Dermis blood vessel endothelial cell (primary cell): ENCODE results near the gene CLEC2A. TPM values are rescaled to one million over a fixed set of nuclear protein-coding genes. Genes with fewer than 3 reads are reported as not detected.
A peak's percentile ranks its signal among the peaks of the same experiment; 100 is the strongest.

Source experiments
- DNase-seq: peaks from one replicate; pipeline ENCODE4 v3.0.0; 2010
- total RNA-seq: library from RNA; depleted of rRNA; stranded (reverse); fragments of >200 nt; gene quantifications from 2 replicates; pipeline ENCODE4 v1.2.3, GENCODE V29; 2014

CLEC2A gene
- total RNA-seq, 1 donor from 2014 or later = not detected

- no peak for DNase-seq
These were observed 925 bp downstream of the CLEC2A start for GRCh38 chr12:9931245-9931644.

- no peak for DNase-seq
These were observed 3.6 kb downstream of the CLEC2A start for GRCh38 chr12:9928607-9929006.

GRCh38 chr12:9926876-9927275, 5.3 kb downstream of the CLEC2A start:
- no peak for DNase-seq

GRCh38 chr12:9925705-9926393, 6.3 kb downstream of the CLEC2A start:
- DNase-seq = peak; percentile 74

- DNase-seq = no peak
These were observed 9.7 kb downstream of the CLEC2A start for GRCh38 chr12:9922429-9922828.

GRCh38 chr12:9920451-9920850, 11.7 kb downstream of the CLEC2A start:
- DNase-seq = no peak

GRCh38 chr12:9919443-9919842, 12.7 kb downstream of the CLEC2A start:
- DNase-seq = no peak

GRCh38 chr12:9911708-9912107, 20.5 kb downstream of the CLEC2A start:
- no peak for DNase-seq

- DNase-seq = no peak
These were observed 21.3 kb downstream of the CLEC2A start for GRCh38 chr12:9910716-9911421.

- no peak for DNase-seq
These were observed 22.4 kb downstream of the CLEC2A start for GRCh38 chr12:9909724-9910123.

GRCh38 chr12:9908350-9908749, 23.8 kb downstream of the CLEC2A start:
- DNase-seq = no peak

- DNase-seq = no peak
These were observed 24.4 kb downstream of the CLEC2A start for GRCh38 chr12:9907769-9908168.

DNA sequence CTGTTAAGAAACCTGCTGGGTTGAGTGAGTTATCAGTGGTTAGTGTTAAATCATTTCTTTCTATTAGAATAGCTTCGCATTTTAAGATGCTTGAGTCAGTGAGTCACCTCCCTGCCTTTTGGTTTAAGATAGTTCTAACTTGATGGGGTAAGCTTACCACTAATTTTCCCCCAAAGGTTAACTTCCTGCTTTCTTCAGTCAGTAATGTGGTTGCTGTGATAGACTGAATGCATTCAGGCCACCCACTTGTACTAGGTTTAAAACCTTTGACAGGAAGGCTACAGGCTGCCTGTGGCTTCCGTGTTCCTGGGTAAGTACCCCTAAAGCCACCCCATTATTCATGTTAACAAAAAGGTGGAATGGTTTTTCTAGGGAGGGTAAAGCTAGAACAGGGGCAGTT, 25.3 kb downstream of the CLEC2A start:
- no peak for DNase-seq

- no peak for DNase-seq
These were observed 29.5 kb downstream of the CLEC2A start for GRCh38 chr12:9902539-9903228.

GRCh38 chr12:9900930-9901329, 31.2 kb downstream of the CLEC2A start:
- no peak for DNase-seq

DNA sequence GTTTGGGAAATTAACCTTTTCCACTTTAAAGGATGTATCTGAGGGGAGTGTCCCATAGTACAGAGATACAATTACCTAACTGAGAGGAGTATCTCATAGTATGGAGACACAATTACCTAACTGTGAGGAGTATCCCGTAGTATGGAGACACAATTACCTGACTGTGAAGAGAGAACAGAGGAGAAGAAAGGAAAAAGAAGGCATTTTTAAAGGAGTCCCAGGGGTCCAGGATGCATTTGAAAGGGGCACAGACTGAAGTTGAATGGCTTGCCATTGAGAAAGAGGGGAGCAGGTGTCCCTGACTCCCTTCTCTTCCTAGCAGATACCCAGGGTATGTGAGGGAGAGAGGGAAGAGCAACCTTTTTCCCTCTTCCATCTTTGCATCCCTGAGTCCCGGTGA, 33.0 kb downstream of the CLEC2A start:
- no peak for DNase-seq

DNA sequence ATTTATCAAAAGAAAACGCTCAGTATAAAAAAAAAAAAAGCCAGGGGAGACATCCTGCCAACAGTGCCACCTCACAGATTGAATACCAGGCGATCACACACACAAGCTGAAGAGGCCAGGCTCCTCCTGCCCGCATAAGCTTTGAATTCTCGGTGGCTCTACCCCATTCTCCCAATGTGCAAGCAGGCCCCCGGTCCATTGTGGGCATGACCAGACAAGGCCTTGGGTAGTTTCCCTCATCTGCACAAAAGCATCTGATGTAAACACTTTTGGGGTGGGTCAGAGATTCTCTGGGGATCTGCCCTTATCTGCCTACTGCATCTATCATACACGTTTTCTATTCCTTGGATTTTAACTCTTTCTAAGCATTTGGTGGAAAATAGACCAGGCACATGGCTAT, 34.6 kb downstream of the CLEC2A start:
- DNase-seq = no peak

DNA sequence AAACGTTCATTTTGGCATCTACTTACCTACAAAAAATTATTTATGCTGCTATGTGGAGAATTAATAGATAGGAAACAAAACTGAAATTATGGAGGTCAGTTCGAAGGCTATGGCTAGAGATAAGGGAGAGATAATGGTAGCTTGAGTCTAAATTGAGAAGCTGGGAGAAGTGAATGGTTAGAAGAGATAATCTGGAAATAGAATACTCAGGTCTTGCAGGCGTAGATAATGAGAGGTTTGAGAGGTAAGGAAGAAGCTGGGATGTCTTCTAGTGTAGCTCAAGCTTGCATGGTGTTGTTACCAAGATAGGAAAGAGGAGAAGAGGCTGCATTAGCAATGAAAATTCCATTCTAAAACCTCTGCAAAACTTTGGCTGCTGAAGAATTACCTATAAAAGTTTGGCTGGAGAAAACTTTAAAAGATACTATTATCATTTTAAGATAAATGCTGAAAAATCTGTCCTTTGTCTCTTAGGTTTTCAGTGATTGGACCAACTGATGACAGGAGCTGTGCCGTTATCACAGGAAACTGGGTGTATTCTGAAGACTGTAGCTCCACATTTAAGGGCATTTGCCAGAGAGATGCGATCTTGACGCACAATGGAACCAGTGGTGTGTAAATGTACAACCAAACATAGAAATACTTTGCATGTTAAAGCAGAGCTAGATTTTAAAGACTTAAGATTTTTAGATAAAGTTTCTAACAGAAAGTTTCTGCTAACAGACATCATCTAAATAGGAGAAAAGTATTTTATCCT, 36.8 kb downstream of the CLEC2A start:
- DNase-seq = no peak

GRCh38 chr12:9888665-9889273, 43.4 kb downstream of the CLEC2A start:
- DNase-seq = no peak

DNA sequence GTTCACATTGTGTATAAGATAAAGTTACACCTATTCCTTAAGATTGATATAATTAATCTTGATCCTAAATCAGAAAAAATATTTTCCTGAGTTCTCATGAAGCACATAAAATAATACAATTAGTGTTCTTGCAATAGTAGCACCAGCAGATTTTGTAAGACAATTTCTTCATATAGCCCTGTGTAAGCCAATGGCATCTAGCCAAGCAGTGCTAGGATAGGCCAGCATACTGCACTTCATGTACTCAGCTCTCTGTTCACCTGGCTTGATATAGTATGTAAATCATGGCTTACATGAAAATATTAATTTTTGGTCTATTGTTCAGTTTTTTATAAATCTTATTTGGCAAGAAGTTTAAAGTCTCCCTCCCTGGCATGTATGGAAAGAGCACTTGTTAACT, 49.0 kb downstream of the CLEC2A start:
- no peak for DNase-seq

DNA sequence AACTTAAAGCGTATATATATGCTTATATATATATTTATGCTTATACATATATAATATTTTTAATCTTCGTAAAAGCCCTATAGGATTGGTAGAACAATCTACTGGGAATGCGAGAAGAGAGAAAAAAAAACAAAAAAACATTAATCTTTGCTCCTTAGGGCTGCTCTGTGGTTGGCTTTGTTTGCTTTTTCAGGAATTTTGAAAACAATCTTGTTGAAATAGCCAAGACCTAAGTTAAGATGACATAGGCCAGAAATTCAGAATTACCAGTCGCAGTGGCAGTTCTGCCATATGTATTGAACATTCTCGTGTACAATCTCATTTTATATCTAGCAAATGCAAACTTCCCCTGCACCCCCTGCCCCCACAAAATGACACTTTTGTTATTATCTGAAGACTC, 50.2 kb downstream of the CLEC2A start:
- DNase-seq = no peak

GRCh38 chr12:9881246-9881645, 50.9 kb downstream of the CLEC2A start, which contains the start of gene KLRF2:
Gene KLRF2, plus strand, starts transcription at chr12:9881489. Its CDS starts 107 bp downstream, at chr12:9881596.
- DNase-seq = no peak
